SK-N-SH (cell line): ENCODE measurements around the gene ST6GALNAC2. TPM values are rescaled to one million over a fixed set of nuclear protein-coding genes. Genes with fewer than 3 reads are reported as not detected.

ENCODE experiments used
- CTCF ChIA-PET: fragments of 300-600, 350-600 bp; formaldehyde crosslinking; extraction: SDS; loops from one replicate; lab custom pipeline; 2021; lab: Yijun Ruan, JAX
- POLR2A ChIA-PET: fragments of 350-600 bp; sonication (Branson Sonifier 250); formaldehyde crosslinking; extraction: SDS; loops from one replicate; lab custom pipeline; 2020; ENCODE audit warnings: antibody characterized with exemption, inconsistent platforms; lab: Yijun Ruan, JAX
- DNase-seq: peaks from one replicate; pipeline ENCODE4 v3.0.0; 2012
- H2AFZ ChIP-seq: fragments of 200-600 bp; sonication (generic); 2 replicates; pipeline ENCODE4 v1.8.1; 2016; ENCODE audit warnings: antibody characterized with exemption, mild to moderate bottlenecking, low read depth
- H3F3A ChIP-seq: fragments of 200-600 bp; sonication (generic); replicated peaks from 2 replicates; pipeline ENCODE3; 2016; ENCODE audit warnings: antibody characterized with exemption, mild to moderate bottlenecking; ENCODE audit not compliant: insufficient read depth
- H3K27ac ChIP-seq, 2 experiments: fragments of 200-500 bp in 1 of 2; fragments of 200-600 bp in 1 of 2; sonication (Bioruptor generic) in 1 of 2; sonication (generic), shearing (Covaris generic) in 1 of 2; 2 replicates each; pipeline versions ENCODE4 v1.5.1 to v1.6.1; 2014 to 2016; ENCODE audit warnings: low read depth in 2 of 2, inconsistent platforms in 1 of 2, low read length in 1 of 2, mild to moderate bottlenecking in 1 of 2, mixed read lengths in 1 of 2
- H3K27me3 ChIP-seq: fragments of 200-600 bp; sonication (generic), shearing (Covaris generic); 2 replicates; pipeline ENCODE4 v1.6.1; 2016; ENCODE audit warnings: mixed run types; ENCODE audit not compliant: insufficient read depth
- H3K36me3 ChIP-seq, 2 experiments: fragments of 200-500 bp in 1 of 2; fragments of 200-600 bp in 1 of 2; sonication (Bioruptor generic) in 1 of 2; sonication (generic) in 1 of 2; replicated peaks in 1 of 2; 2 replicates each; pipeline versions ENCODE3 to v1.5.1; 2014 to 2016; ENCODE audit warnings: low read length in 1 of 2, mild to moderate bottlenecking in 1 of 2; ENCODE audit not compliant: insufficient read depth in 2 of 2, control insufficient read depth in 1 of 2
- H3K4me1 ChIP-seq, 2 experiments: fragments of 200-500 bp in 1 of 2; fragments of 200-600 bp in 1 of 2; sonication (Bioruptor generic) in 1 of 2; sonication (generic), shearing (Covaris generic) in 1 of 2; 2 replicates each; pipeline versions ENCODE4 v1.5.1 to v1.6.1; 2014 to 2016; ENCODE audit warnings: low read depth in 1 of 2, low read length in 1 of 2, mixed run types in 1 of 2; ENCODE audit not compliant: insufficient read depth in 2 of 2, control insufficient read depth in 1 of 2
- H3K4me2 ChIP-seq: fragments of 200-600 bp; sonication (generic), shearing (Covaris generic); 2 replicates; pipeline ENCODE4 v1.6.1; 2017; ENCODE audit warnings: mixed run types
- H3K4me3 ChIP-seq, 2 experiments: fragments of 200-500 bp in 1 of 2; fragments of 200-600 bp in 1 of 2; sonication (Bioruptor generic) in 1 of 2; sonication (generic), shearing (Covaris generic) in 1 of 2; 2 replicates each; pipeline versions ENCODE4 v1.5.1 to v1.8.1; 2014 to 2016; ENCODE audit warnings: low read depth in 2 of 2, inconsistent platforms in 1 of 2, low read length in 1 of 2, mild to moderate bottlenecking in 1 of 2, mixed read lengths in 1 of 2, moderate library complexity in 1 of 2
- H3K79me2 ChIP-seq: fragments of 200-600 bp; sonication (generic); 2 replicates; pipeline ENCODE4 v1.8.1; 2017; ENCODE audit warnings: mild to moderate bottlenecking; ENCODE audit not compliant: insufficient read depth
- H3K9ac ChIP-seq: fragments of 200-600 bp; sonication (generic); 2 replicates; pipeline ENCODE4 v1.6.1; 2017; ENCODE audit warnings: mixed run types
- H3K9me2 ChIP-seq: fragments of 200-600 bp; sonication (generic); 2 replicates; pipeline ENCODE4 v1.6.1; 2017; ENCODE audit warnings: mixed run types
- H3K9me3 ChIP-seq: fragments of 200-600 bp; sonication (generic); 2 replicates; pipeline ENCODE4 v1.6.1; 2017; ENCODE audit warnings: mixed run types, mild to moderate bottlenecking, moderate library complexity
- H4K20me1 ChIP-seq: fragments of 200-600 bp; sonication (generic); 2 replicates; pipeline ENCODE4 v1.6.1; 2017; ENCODE audit warnings: mild to moderate bottlenecking, mixed run types; ENCODE audit not compliant: insufficient read depth
- CHD2 ChIP-seq: fragments of 150-350 bp; IDR thresholded peaks from 2 replicates; pipeline ENCODE4 v1.6.1; 2018; ENCODE audit warnings: low read length; ENCODE audit not compliant: partially characterized antibody
- ELF1 ChIP-seq: IDR thresholded peaks from 2 replicates; pipeline ENCODE4 v1.4.0; 2012
- EZH2phosphoT487 ChIP-seq: fragments of 200-600 bp; sonication (generic); IDR thresholded peaks from 2 replicates; pipeline ENCODE4 v1.6.1; 2017; ENCODE audit warnings: low read depth, mixed run types, mild to moderate bottlenecking, antibody characterized with exemption, moderate library complexity, borderline replicate concordance
- FOSL2 ChIP-seq: IDR thresholded peaks from 2 replicates; pipeline ENCODE4 v1.4.0; 2012; ENCODE audit warnings: low read depth, mild to moderate bottlenecking, moderate library complexity, borderline replicate concordance
- GATA2 ChIP-seq: sonication (generic); formaldehyde crosslinking; IDR thresholded peaks from 2 replicates; pipeline ENCODE4 v1.5.0; 2020; ENCODE audit warnings: mild to moderate bottlenecking, missing genetic modification reagents
- JUND ChIP-seq: IDR thresholded peaks from 2 replicates; pipeline ENCODE4 v1.4.0; 2012
- MEF2A ChIP-seq: IDR thresholded peaks from 2 replicates; pipeline ENCODE4 v1.4.0; 2012; ENCODE audit warnings: low read depth, borderline replicate concordance
- NRF1 ChIP-seq: IDR thresholded peaks from 2 replicates; pipeline ENCODE4 v1.6.1; 2012; ENCODE audit warnings: low read depth, mild to moderate bottlenecking, low read length
- RAD21 ChIP-seq: IDR thresholded peaks from 2 replicates; pipeline ENCODE4 v1.6.1; 2012; ENCODE audit warnings: mild to moderate bottlenecking, low read length
- RCOR1 ChIP-seq: fragments of 150-350 bp; IDR thresholded peaks from 2 replicates; pipeline ENCODE4 v1.6.1; 2017; ENCODE audit warnings: antibody characterized with exemption, low read length
- RFX5 ChIP-seq: IDR thresholded peaks from 2 replicates; pipeline ENCODE4 v1.6.1; 2012; ENCODE audit warnings: mild to moderate bottlenecking, improper control_type of control experiment, low read length
- SMC3 ChIP-seq: IDR thresholded peaks from 2 replicates; pipeline ENCODE4 v1.6.1; 2012; ENCODE audit warnings: low read depth, low read length, improper control_type of control experiment
- TAF1 ChIP-seq: IDR thresholded peaks from 2 replicates; pipeline ENCODE4 v1.6.1; 2012; ENCODE audit warnings: low read depth, mild to moderate bottlenecking, low read length, moderate library complexity, borderline replicate concordance
- YY1 ChIP-seq: IDR thresholded peaks from 2 replicates; pipeline ENCODE4 v1.4.0; 2012; ENCODE audit warnings: low read depth, mild to moderate bottlenecking
- WGBS: methylation state at CpG from one replicate; pipeline ENCODE4 v1.1.6; 2017; ENCODE audit warnings: low lambda C conversion rate; 5-methylcytosine and 5-hydroxymethylcytosine counted together
- polyA plus RNA-seq, 3 experiments: library from polyadenylated mRNA; depleted of rRNA; stranded (reverse); fragments of >200 nt; gene quantifications; 2 replicates each; pipeline ENCODE4 v1.2.3, GENCODE V29; 2012
- TF ChIP-seq, protein P1 (sequence below): fragments of 150-350 bp; IDR thresholded peaks from 2 replicates; pipeline ENCODE4 v1.6.1; 2017; ENCODE audit warnings: antibody characterized with exemption, low read length, low read depth, borderline replicate concordance
- TF ChIP-seq, protein P2 (sequence below): IDR thresholded peaks from 2 replicates; pipeline ENCODE4 v1.4.0; 2012; ENCODE audit warnings: low read depth
- TF ChIP-seq, protein P3 (sequence below): IDR thresholded peaks from 2 replicates; pipeline ENCODE4 v1.6.1; 2012; ENCODE audit warnings: mild to moderate bottlenecking, low read depth, low read length, moderate library complexity

The ST6GALNAC2 gene
- polyA plus RNA-seq, 1 of the 3 experiments (the other 2 are of a cell fraction): 0.94 TPM

DNA sequence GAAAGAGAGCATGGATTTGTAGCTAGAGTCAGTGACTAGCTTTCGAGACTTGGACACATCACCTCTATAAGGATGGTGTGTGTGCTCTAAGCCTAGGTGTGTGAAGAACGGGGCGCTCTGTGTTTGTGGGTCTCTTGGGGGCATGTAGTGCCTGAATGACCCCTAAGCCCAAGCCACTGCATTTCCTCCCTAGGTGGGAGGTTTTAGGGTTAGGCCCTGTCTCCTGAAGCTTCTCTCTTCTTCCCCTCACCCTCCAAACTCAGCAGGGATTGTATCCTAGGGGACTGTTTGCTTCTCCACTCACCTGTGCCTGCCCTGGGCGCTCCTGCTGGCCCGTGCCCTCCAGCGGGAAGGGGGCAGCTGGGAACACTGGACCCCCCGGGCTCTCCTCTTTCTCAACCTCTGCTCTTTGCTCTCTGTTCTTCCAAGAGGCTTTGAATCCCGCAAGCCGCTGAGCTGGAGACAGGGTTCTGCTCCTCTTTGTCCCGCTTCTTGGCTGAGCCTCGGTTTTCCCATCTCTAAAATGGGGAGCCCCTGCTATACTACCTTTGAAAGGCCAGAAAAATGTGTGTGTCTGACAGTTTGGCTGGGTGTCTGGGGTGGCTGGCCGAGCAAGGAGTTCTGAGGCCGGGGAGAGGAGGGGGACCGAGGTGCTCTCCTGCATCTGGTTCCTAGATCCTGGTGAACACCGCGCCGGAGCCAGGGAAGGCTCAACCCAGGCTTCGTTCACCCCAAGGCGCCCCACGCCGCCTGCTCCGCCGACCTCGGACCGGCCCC is 49.0 kb downstream of the ST6GALNAC2 start:
- TF ChIP-seq ELF1 (no peak), JUND (no peak), FOSL2 (no peak), GATA2 (CRISPR knock-in tag) (no peak), SMC3 (no peak), RFX5 (no peak), RCOR1 (peak; percentile 68; the same call in 1 of the 2 replicates), TAF1 (no peak), YY1 (no peak), NRF1 (no peak), MEF2A (no peak), EZH2phosphoT487 (peak; percentile 61; the same call in 1 of the 2 replicates), RAD21 (no peak), CHD2 (no peak)
- TF ChIP-seq, protein P1, sequence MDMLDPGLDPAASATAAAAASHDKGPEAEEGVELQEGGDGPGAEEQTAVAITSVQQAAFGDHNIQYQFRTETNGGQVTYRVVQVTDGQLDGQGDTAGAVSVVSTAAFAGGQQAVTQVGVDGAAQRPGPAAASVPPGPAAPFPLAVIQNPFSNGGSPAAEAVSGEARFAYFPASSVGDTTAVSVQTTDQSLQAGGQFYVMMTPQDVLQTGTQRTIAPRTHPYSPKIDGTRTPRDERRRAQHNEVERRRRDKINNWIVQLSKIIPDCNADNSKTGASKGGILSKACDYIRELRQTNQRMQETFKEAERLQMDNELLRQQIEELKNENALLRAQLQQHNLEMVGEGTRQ: no peak
- TF ChIP-seq, protein P2, sequence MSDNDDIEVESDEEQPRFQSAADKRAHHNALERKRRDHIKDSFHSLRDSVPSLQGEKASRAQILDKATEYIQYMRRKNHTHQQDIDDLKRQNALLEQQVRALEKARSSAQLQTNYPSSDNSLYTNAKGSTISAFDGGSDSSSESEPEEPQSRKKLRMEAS: no peak
- TF ChIP-seq, protein P3, sequence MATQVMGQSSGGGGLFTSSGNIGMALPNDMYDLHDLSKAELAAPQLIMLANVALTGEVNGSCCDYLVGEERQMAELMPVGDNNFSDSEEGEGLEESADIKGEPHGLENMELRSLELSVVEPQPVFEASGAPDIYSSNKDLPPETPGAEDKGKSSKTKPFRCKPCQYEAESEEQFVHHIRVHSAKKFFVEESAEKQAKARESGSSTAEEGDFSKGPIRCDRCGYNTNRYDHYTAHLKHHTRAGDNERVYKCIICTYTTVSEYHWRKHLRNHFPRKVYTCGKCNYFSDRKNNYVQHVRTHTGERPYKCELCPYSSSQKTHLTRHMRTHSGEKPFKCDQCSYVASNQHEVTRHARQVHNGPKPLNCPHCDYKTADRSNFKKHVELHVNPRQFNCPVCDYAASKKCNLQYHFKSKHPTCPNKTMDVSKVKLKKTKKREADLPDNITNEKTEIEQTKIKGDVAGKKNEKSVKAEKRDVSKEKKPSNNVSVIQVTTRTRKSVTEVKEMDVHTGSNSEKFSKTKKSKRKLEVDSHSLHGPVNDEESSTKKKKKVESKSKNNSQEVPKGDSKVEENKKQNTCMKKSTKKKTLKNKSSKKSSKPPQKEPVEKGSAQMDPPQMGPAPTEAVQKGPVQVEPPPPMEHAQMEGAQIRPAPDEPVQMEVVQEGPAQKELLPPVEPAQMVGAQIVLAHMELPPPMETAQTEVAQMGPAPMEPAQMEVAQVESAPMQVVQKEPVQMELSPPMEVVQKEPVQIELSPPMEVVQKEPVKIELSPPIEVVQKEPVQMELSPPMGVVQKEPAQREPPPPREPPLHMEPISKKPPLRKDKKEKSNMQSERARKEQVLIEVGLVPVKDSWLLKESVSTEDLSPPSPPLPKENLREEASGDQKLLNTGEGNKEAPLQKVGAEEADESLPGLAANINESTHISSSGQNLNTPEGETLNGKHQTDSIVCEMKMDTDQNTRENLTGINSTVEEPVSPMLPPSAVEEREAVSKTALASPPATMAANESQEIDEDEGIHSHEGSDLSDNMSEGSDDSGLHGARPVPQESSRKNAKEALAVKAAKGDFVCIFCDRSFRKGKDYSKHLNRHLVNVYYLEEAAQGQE: no peak
- H3K4me1 ChIP-seq: peaks cover 0 to 76% of the 10 kb centered on the region in 2 experiments; a peak in 2 of 4 replicates
- peak overlapping the region in 1 of 2 experiments; percentile 99; a peak in 2 of 4 replicates for H3K27ac ChIP-seq
- WGBS: 63% methylated on average over 25 of the region's 25 CpGs
- H4K20me1 ChIP-seq: no peaks in the 10 kb centered on the region
- ChIA-PET CTCF (interaction anchor here (1.0 to 15.7 kb wide), 7 partner anchors 4 to 520 kb away, joined by 3 to 679 read pairs (median 100); partner anchors contain the start of genes CYGB and PRCD), POLR2A (interaction anchor here (0.6 to 11.2 kb wide), 10 partner anchors 7 to 173 kb away, joined by 3 to 245 read pairs (median 4); no protein-coding TSS in a partner anchor)
- H3K4me2 ChIP-seq: peak overlapping the region; percentile 68; the same call in 1 of the 2 replicates
- peaks cover 3% of the 10 kb centered on the region for H3F3A ChIP-seq
- H3K36me3 ChIP-seq: no peaks in the 10 kb centered on the region
- H3K27me3 ChIP-seq: peaks cover 37% of the 10 kb centered on the region
- DNase-seq: peak; percentile 48
- no peak overlapping the region for H2AFZ ChIP-seq
- no peaks in the 10 kb centered on the region for H3K9me2 ChIP-seq
- H3K79me2 ChIP-seq: no peaks in the 10 kb centered on the region
- no peaks in the 10 kb centered on the region for H3K9me3 ChIP-seq
- no peak overlapping the region for H3K9ac ChIP-seq
- H3K4me3 ChIP-seq: peak overlapping the region in 1 of 2 experiments; percentile 54; a peak in 2 of 4 replicates
